H9 (cell line): ENCODE data around the gene AQP12A. TPM values are rescaled to one million over a fixed set of nuclear protein-coding genes. Genes with fewer than 3 reads are reported as not detected.

Source experiments
- DNase-seq: peaks from one replicate; pipeline ENCODE4 v3.0.0-alpha.2; 2017
- H2AFZ ChIP-seq: one replicate; pipeline ENCODE4 v1.6.1; 2013; ENCODE audit warnings: mild to moderate bottlenecking, low read length, control low read depth, moderate library complexity
- H2AK5ac ChIP-seq: 2 replicates; pipeline ENCODE4 v1.6.1; 2013; ENCODE audit warnings: low read length, control low read depth, mixed read lengths; ENCODE audit not compliant: insufficient read length
- H2BK120ac ChIP-seq: one replicate; pipeline ENCODE4 v1.6.1; 2013; ENCODE audit warnings: low read depth, mild to moderate bottlenecking, low read length, control low read depth, inconsistent platforms; ENCODE audit not compliant: poor library complexity, severe bottlenecking
- H2BK12ac ChIP-seq: 2 replicates; pipeline ENCODE4 v1.6.1; 2013; ENCODE audit warnings: low read length, control low read depth, mixed read lengths, low read depth; ENCODE audit not compliant: insufficient read length
- H2BK15ac ChIP-seq: 2 replicates; pipeline ENCODE4 v1.6.1; 2013; ENCODE audit warnings: low read depth, low read length, control low read depth
- H2BK20ac ChIP-seq: one replicate; pipeline ENCODE4 v1.6.1; 2013; ENCODE audit warnings: low read depth, mild to moderate bottlenecking, low read length, control low read depth, inconsistent platforms; ENCODE audit not compliant: poor library complexity, severe bottlenecking
- H2BK5ac ChIP-seq: 2 replicates; pipeline ENCODE4 v1.6.1; 2013; ENCODE audit warnings: low read length, control low read depth, mixed read lengths; ENCODE audit not compliant: insufficient read length
- H3K14ac ChIP-seq: 2 replicates; pipeline ENCODE4 v1.6.1; 2013; ENCODE audit warnings: low read length, control low read depth; ENCODE audit not compliant: insufficient read depth
- H3K18ac ChIP-seq: 2 replicates; pipeline ENCODE4 v1.6.1; 2013; ENCODE audit warnings: low read depth, mild to moderate bottlenecking, mixed read lengths, low read length, control low read depth; ENCODE audit not compliant: insufficient read length
- H3K23ac ChIP-seq: 2 replicates; pipeline ENCODE4 v1.6.1; 2013; ENCODE audit warnings: low read length, control low read depth, mixed read lengths, low read depth; ENCODE audit not compliant: insufficient read length
- H3K23me2 ChIP-seq: 2 replicates; pipeline ENCODE4 v1.6.1; 2013; ENCODE audit warnings: low read depth, mild to moderate bottlenecking, mixed read lengths, low read length, control low read depth; ENCODE audit not compliant: insufficient read length, poor library complexity, severe bottlenecking
- H3K27ac ChIP-seq: 2 replicates; pipeline ENCODE4 v1.5.1; 2013; ENCODE audit warnings: low read length, control low read depth, mixed read lengths, low read depth; ENCODE audit not compliant: insufficient read length
- H3K27me3 ChIP-seq: 2 replicates; pipeline ENCODE4 v1.6.1; 2013; ENCODE audit warnings: low read length, control low read depth, inconsistent platforms; ENCODE audit not compliant: insufficient read depth
- H3K4ac ChIP-seq: 2 replicates; pipeline ENCODE4 v1.6.1; 2013; ENCODE audit warnings: low read depth, mild to moderate bottlenecking, control low read depth, inconsistent platforms, low read length, moderate library complexity
- H3K4me1 ChIP-seq: 2 replicates; pipeline ENCODE4 v1.6.1; 2013; ENCODE audit warnings: low read length, control low read depth, inconsistent platforms; ENCODE audit not compliant: insufficient read depth
- H3K4me2 ChIP-seq: 2 replicates; pipeline ENCODE4 v1.6.1; 2013; ENCODE audit warnings: low read length, control low read depth, mixed read lengths; ENCODE audit not compliant: insufficient read length, insufficient read depth
- H3K56ac ChIP-seq: 2 replicates; pipeline ENCODE4 v1.6.1; 2013; ENCODE audit warnings: low read depth, mild to moderate bottlenecking, mixed read lengths, low read length, control low read depth; ENCODE audit not compliant: insufficient read length
- H3K79me1 ChIP-seq: 2 replicates; pipeline ENCODE4 v1.6.1; 2013; ENCODE audit warnings: low read depth, mild to moderate bottlenecking, moderate library complexity, low read length, control low read depth, inconsistent platforms; ENCODE audit not compliant: insufficient read depth, poor library complexity, severe bottlenecking
- H3K79me2 ChIP-seq: 2 replicates; pipeline ENCODE4 v1.6.1; 2013; ENCODE audit warnings: low read length, control low read depth, inconsistent platforms; ENCODE audit not compliant: insufficient read depth
- H3K9ac ChIP-seq: 2 replicates; pipeline ENCODE4 v1.6.1; 2013; ENCODE audit warnings: low read length, control low read depth, mixed read lengths; ENCODE audit not compliant: insufficient read length; ENCODE audit errors: extremely low read depth
- H3K9me3 ChIP-seq: one replicate; pipeline ENCODE4 v1.6.1; 2013; ENCODE audit warnings: low read depth, low read length, inconsistent platforms; ENCODE audit not compliant: control insufficient read depth
- H3T11ph ChIP-seq: one replicate; pipeline ENCODE4 v1.6.1; 2013; ENCODE audit warnings: mild to moderate bottlenecking, low read length, control low read depth, inconsistent platforms
- H4K20me1 ChIP-seq: one replicate; pipeline ENCODE4 v1.6.1; 2013; ENCODE audit not compliant: control insufficient read depth, insufficient read length, insufficient read depth
- H4K5ac ChIP-seq: 2 replicates; pipeline ENCODE4 v1.6.1; 2013; ENCODE audit warnings: low read depth, mild to moderate bottlenecking, mixed read lengths, low read length, control low read depth; ENCODE audit not compliant: insufficient read length
- H4K8ac ChIP-seq: replicated peaks from 2 replicates; pipeline ENCODE4 v1.6.1; 2013; ENCODE audit warnings: low read length, control low read depth, mixed read lengths, low read depth; ENCODE audit not compliant: insufficient read length
- H4K91ac ChIP-seq: 2 replicates; pipeline ENCODE4 v1.6.1; 2013; ENCODE audit warnings: low read depth, mild to moderate bottlenecking, moderate library complexity, mixed read lengths, low read length, control low read depth; ENCODE audit not compliant: insufficient read length
- H3K27ac Mint-ChIP-seq, 3 experiments: 2 replicates in 2 of 3; 3 replicates in 1 of 3; pipeline ENCODE4 v1.8.0; 2020 to 2021; ENCODE audit warnings: mixed read lengths in 3 of 3, mild to moderate bottlenecking in 1 of 3, moderate library complexity in 1 of 3
- H3K27me3 Mint-ChIP-seq: 2 replicates; pipeline ENCODE4 v1.8.0; 2021; ENCODE audit warnings: low read depth, mild to moderate bottlenecking, moderate library complexity, mixed read lengths
- H3K36me3 Mint-ChIP-seq, 3 experiments: 2 replicates in 2 of 3; 3 replicates in 1 of 3; pipeline ENCODE4 v1.8.0; 2020 to 2021; ENCODE audit warnings: low read depth in 3 of 3, mixed read lengths in 3 of 3; ENCODE audit not compliant: insufficient read depth in 1 of 3
- H3K4me1 Mint-ChIP-seq, 2 experiments: 2 replicates each; pipeline ENCODE4 v1.8.0; 2020; ENCODE audit warnings: mixed read lengths in 2 of 2
- H3K4me3 Mint-ChIP-seq, 2 experiments: 2 replicates in 1 of 2; 3 replicates in 1 of 2; pipeline ENCODE4 v1.8.0; 2020 to 2021; ENCODE audit warnings: mild to moderate bottlenecking in 2 of 2, mixed read lengths in 2 of 2, moderate library complexity in 1 of 2
- H3K9me3 Mint-ChIP-seq, 2 experiments: 2 replicates in 1 of 2; 3 replicates in 1 of 2; pipeline ENCODE4 v1.8.0; 2020; ENCODE audit warnings: mild to moderate bottlenecking in 2 of 2, mixed read lengths in 2 of 2, moderate library complexity in 1 of 2
- WGBS: extraction: QIAGEN DNeasy Blood & Tissue Kit; methylation state at CpG from one replicate; pipeline ENCODE4 v1.1.7; 2013; ENCODE audit warnings: missing lambda C conversion rate, low lambda C conversion rate, mixed read lengths; ENCODE audit not compliant: insufficient read length; ENCODE audit errors: extremely low coverage; 5-methylcytosine and 5-hydroxymethylcytosine counted together
- total RNA-seq: library from RNA; stranded (reverse); gene quantifications from 2 replicates; pipeline ENCODE4 v1.2.1, GENCODE V29; 2021
- TF ChIP-seq, protein P1 (sequence below): fragments of 200-600 bp; sonication (generic); conservative IDR thresholded peaks from 3 replicates; pipeline ENCODE4 v1.8.0; 2021; ENCODE audit warnings: antibody characterized with exemption, mild to moderate bottlenecking

The AQP12A gene
- total RNA-seq, 1 experiment from 2014 or later = not detected

DNA sequence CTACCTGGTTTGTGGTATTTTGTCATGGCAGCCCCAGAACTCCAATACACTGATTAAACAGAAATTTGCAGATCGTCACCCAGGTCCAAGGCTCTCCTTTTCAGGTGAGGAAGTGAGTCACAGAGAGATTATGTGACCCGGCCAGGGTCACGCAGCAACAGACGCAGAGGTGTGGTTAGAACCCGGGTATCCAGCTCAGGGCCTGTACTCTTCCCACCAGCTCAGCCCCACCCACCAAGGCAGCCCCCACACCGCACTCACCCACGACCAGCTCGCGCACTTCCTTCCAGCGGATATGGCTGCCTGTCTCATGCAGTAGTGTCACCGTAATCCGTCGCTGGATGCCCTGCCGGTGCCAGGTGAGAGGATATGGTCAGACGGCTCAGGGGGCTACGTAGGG lies 48.1 kb downstream of the AQP12A start:
- Histone ChIP-seq H3K9ac (no peak overlapping the region), H3K27me3 (no peaks in the 10 kb centered on the region), H3K14ac (no peak overlapping the region), H4K20me1 (no peaks in the 10 kb centered on the region), H3K18ac (no peak overlapping the region), H2AK5ac (no peak overlapping the region), H4K8ac (no peak overlapping the region), H3K27ac (no peak overlapping the region), H2BK15ac (no peak overlapping the region), H3K79me1 (no peaks in the 10 kb centered on the region), H3K9me3 (no peaks in the 10 kb centered on the region), H2BK12ac (no peak overlapping the region), H3K56ac (no peak overlapping the region), H2BK120ac (no peak overlapping the region), H4K91ac (no peak overlapping the region), H2AFZ (no peak overlapping the region), H3K4ac (no peak overlapping the region), H2BK5ac (no peak overlapping the region), H3K79me2 (no peaks in the 10 kb centered on the region), H3K4me2 (no peak overlapping the region), H2BK20ac (no peak overlapping the region), H3K4me1 (no peaks in the 10 kb centered on the region), H3K23ac (no peak overlapping the region), H4K5ac (no peak overlapping the region), H3T11ph (no peak overlapping the region), H3K23me2 (no peaks in the 10 kb centered on the region)
- no CpG with 5 or more reads among the region's 16 CpGs for WGBS
- DNase-seq = no peak
- H3K4me1 Mint-ChIP-seq = no peaks in the 10 kb centered on the region
- peaks cover 46 to 78% (median 77%) of the 10 kb centered on the region in 3 experiments for H3K36me3 Mint-ChIP-seq
- no peak overlapping the region for H3K4me3 Mint-ChIP-seq
- no peaks in the 10 kb centered on the region for H3K27me3 Mint-ChIP-seq
- TF ChIP-seq, protein P1, sequence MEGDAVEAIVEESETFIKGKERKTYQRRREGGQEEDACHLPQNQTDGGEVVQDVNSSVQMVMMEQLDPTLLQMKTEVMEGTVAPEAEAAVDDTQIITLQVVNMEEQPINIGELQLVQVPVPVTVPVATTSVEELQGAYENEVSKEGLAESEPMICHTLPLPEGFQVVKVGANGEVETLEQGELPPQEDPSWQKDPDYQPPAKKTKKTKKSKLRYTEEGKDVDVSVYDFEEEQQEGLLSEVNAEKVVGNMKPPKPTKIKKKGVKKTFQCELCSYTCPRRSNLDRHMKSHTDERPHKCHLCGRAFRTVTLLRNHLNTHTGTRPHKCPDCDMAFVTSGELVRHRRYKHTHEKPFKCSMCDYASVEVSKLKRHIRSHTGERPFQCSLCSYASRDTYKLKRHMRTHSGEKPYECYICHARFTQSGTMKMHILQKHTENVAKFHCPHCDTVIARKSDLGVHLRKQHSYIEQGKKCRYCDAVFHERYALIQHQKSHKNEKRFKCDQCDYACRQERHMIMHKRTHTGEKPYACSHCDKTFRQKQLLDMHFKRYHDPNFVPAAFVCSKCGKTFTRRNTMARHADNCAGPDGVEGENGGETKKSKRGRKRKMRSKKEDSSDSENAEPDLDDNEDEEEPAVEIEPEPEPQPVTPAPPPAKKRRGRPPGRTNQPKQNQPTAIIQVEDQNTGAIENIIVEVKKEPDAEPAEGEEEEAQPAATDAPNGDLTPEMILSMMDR = no peak
- H3K9me3 Mint-ChIP-seq = no peaks in the 10 kb centered on the region
- H3K27ac Mint-ChIP-seq = no peak overlapping the region; a peak in 2 of 7 replicates
